Measurements from ENCODE around the gene PRUNE2. TPM values are rescaled to one million over a fixed set of nuclear protein-coding genes. Genes with fewer than 3 reads are reported as not detected.

PRUNE2 gene
- total and polyA plus RNA-seq, 2 of the 13 experiments (the other 11 are each of a cell fraction or from before 2014, with no cell fraction given): 0.02 TPM; not detected in 1

DNA sequence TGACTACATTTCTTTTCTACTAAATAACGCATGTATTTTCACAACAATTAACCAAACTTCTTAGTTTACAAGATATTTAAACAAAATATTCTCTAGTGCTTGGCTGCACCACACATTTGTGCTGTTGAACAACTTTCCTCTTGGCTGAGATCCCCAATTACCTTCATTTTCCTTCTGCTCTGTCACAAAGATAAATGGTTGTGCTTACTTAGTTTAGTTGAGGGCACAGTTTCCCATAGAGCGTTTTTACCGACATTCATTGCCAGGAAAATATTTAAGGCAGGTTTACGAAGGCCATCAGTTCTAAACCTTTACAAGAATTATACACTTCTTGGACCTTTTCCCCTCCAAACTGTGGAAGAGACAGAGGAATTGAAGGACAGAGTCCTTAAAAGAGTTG is 60.7 kb downstream of the PRUNE2 start:
- Histone ChIP-seq H3K4me2 (ENCODE audit: low read depth, low read length) (no peak overlapping the region), H3K9ac (ENCODE audit: insufficient read depth, low read depth, low read length) (no peak overlapping the region), H4K20me1 (ENCODE audit: insufficient read depth, low read length) (no peaks in the 10 kb centered on the region), H3K4me3 (replicated peaks in 1 of 3; ENCODE audit: insufficient read depth in 1 of 3, low read depth in 2 of 3, low read length in 3 of 3) (no peak overlapping the region), H3K79me2 (ENCODE audit: insufficient read depth, low read length) (no peaks in the 10 kb centered on the region), H3K27me3 (ENCODE audit: control insufficient read depth in 1 of 2, insufficient read depth in 2 of 2, low read length in 2 of 2) (peaks cover 0 to 8% of the 10 kb centered on the region in 2 experiments; a peak in 1 of 5 replicates), H3K27ac (ENCODE audit: extremely low read length, insufficient read depth, low read length) (no peak overlapping the region), H3K9me3 (ENCODE audit: low read length) (no peaks in the 10 kb centered on the region), H2AFZ (ENCODE audit: low read length) (no peak overlapping the region), H3K4me1 (ENCODE audit: insufficient read depth, low read length) (no peaks in the 10 kb centered on the region), H3K36me3 (replicated peaks in 1 of 2; ENCODE audit: control insufficient read depth in 1 of 2, insufficient read depth in 2 of 2, low read length in 2 of 2) (no peaks in the 10 kb centered on the region)
- ChIA-PET CTCF (ENCODE audit: low intra/inter-chr PET ratio, low total read pairs) (no interaction called here), POLR2A (no interaction called here)
- FAIRE-seq (no peak), ATAC-seq (no peak), DNase-seq (ENCODE audit: low spot score) (no peak)
- intact Hi-C loops (cut with micrococcal nuclease; ENCODE audit: unreplicated experiment) (no loop called here), in situ Hi-C loops (cut with HindIII; ENCODE audit: extremely low pct_ligation_motif_present, low pct_unique_long_range_greater_than_20kb) (no loop called here)
- no TSS peak for BruUV-seq (replicated peaks)
- 45% methylated on average over 4 of the region's 4 CpGs for WGBS (ENCODE audit: low lambda C conversion rate)
- TF ChIP-seq FOSL2 (CRISPR knock-in tag; IDR thresholded peaks at IDR 0.05) (no peak), NFYC (CRISPR knock-in tag; IDR thresholded peaks at IDR 0.05) (no peak), GLI4 (CRISPR knock-in tag; IDR thresholded peaks at IDR 0.05; ENCODE audit: borderline replicate concordance) (no peak), ATRX (CRISPR knock-in tag; IDR thresholded peaks at IDR 0.05; ENCODE audit: borderline replicate concordance) (no peak), TBP (CRISPR knock-in tag; IDR thresholded peaks at IDR 0.05) (no peak), ZNF264 (CRISPR knock-in tag; IDR thresholded peaks at IDR 0.05) (no peak), ZNF577 (CRISPR knock-in tag; IDR thresholded peaks at IDR 0.05; ENCODE audit: borderline replicate concordance, low read depth) (no peak), ZNF501 (CRISPR knock-in tag; IDR thresholded peaks at IDR 0.05) (no peak), ARNT (IDR thresholded peaks at IDR 0.05) (no peak), HOXA9 (CRISPR knock-in tag; IDR thresholded peaks at IDR 0.05; ENCODE audit: borderline replicate concordance) (no peak), SP140L (CRISPR knock-in tag; IDR thresholded peaks at IDR 0.05; ENCODE audit: borderline replicate concordance) (no peak), ZNF747 (CRISPR knock-in tag; IDR thresholded peaks at IDR 0.05; ENCODE audit: borderline replicate concordance) (no peak), ZNF143 (CRISPR knock-in tag; IDR thresholded peaks at IDR 0.05) (no peak), MYC (CRISPR knock-in tag; IDR thresholded peaks at IDR 0.05; ENCODE audit: borderline replicate concordance) (no peak)
- TF ChIP-seq, protein P1, sequence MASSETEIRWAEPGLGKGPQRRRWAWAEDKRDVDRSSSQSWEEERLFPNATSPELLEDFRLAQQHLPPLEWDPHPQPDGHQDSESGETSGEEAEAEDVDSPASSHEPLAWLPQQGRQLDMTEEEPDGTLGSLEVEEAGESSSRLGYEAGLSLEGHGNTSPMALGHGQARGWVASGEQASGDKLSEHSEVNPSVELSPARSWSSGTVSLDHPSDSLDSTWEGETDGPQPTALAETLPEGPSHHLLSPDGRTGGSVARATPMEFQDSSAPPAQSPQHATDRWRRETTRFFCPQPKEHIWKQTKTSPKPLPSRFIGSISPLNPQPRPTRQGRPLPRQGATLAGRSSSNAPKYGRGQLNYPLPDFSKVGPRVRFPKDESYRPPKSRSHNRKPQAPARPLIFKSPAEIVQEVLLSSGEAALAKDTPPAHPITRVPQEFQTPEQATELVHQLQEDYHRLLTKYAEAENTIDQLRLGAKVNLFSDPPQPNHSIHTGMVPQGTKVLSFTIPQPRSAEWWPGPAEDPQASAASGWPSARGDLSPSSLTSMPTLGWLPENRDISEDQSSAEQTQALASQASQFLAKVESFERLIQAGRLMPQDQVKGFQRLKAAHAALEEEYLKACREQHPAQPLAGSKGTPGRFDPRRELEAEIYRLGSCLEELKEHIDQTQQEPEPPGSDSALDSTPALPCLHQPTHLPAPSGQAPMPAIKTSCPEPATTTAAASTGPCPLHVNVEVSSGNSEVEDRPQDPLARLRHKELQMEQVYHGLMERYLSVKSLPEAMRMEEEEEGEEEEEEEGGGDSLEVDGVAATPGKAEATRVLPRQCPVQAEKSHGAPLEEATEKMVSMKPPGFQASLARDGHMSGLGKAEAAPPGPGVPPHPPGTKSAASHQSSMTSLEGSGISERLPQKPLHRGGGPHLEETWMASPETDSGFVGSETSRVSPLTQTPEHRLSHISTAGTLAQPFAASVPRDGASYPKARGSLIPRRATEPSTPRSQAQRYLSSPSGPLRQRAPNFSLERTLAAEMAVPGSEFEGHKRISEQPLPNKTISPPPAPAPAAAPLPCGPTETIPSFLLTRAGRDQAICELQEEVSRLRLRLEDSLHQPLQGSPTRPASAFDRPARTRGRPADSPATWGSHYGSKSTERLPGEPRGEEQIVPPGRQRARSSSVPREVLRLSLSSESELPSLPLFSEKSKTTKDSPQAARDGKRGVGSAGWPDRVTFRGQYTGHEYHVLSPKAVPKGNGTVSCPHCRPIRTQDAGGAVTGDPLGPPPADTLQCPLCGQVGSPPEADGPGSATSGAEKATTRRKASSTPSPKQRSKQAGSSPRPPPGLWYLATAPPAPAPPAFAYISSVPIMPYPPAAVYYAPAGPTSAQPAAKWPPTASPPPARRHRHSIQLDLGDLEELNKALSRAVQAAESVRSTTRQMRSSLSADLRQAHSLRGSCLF (CRISPR knock-in tag; IDR thresholded peaks at IDR 0.05; ENCODE audit: borderline replicate concordance): no peak
- TF ChIP-seq, protein P2, sequence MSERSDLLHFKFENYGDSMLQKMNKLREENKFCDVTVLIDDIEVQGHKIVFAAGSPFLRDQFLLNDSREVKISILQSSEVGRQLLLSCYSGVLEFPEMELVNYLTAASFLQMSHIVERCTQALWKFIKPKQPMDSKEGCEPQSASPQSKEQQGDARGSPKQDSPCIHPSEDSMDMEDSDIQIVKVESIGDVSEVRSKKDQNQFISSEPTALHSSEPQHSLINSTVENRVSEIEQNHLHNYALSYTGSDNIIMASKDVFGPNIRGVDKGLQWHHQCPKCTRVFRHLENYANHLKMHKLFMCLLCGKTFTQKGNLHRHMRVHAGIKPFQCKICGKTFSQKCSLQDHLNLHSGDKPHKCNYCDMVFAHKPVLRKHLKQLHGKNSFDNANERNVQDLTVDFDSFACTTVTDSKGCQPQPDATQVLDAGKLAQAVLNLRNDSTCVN (CRISPR knock-in tag; IDR thresholded peaks at IDR 0.05; ENCODE audit: borderline replicate concordance): no peak
- TF ChIP-seq, protein P3, sequence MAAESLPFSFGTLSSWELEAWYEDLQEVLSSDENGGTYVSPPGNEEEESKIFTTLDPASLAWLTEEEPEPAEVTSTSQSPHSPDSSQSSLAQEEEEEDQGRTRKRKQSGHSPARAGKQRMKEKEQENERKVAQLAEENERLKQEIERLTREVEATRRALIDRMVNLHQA (CRISPR knock-in tag; IDR thresholded peaks at IDR 0.05): no peak

Measured in HepG2 (cell line).